OCI-LY7 (cell line): Measurements from ENCODE around the gene STXBP6.

Source experiments
- CTCF ChIP-seq: fragments of 200-600 bp; sonication (generic); conservative IDR thresholded peaks from 2 replicates; pipeline ENCODE4 v1.5.1; 2014; ENCODE audit warnings: mild to moderate bottlenecking, antibody characterized with exemption, low read length, moderate library complexity, mixed read lengths
- EZH2phosphoT487 ChIP-seq: fragments of 200-600 bp; sonication (generic); IDR thresholded peaks from 2 replicates; pipeline ENCODE4 v1.6.1; 2018; ENCODE audit warnings: low read depth, borderline replicate concordance, mild to moderate bottlenecking, mixed run types, antibody characterized with exemption, low read length, moderate library complexity, mixed read lengths

DNA sequence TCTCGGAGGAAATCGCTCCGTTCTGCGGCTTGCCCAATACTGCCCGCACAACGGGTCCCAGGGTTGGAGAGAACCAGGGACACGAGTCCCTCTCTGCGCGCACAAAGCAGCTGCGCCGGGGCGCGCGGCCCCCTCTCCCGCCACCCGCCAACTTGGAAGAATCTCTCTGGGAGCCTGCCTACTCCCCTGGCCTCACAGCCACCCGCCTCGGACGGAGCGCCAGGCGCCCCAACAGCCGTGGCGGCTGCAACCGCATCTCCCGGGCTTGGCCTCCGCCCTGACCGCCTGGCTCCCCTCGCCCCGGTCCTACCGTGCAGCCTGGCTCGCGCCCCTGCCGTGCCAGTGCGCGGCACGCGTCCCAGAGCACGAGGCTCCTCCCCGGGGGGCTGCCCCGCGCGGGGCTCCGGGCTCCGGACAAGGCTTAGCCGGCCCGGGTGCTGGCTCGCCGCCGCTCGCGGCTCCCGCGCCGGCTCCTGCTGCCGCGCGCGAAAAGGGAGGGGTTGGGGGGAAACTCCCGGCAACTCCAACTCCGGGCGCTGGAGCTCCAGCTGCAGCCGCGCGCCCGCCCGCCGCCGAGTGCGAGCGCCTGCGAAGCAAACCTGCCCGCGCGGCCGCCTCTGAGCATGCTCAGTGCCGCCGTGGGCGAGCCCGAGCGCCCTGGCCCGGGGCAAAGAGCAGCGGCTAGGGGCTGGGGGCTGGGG lies at the start of gene STXBP6:
- TF ChIP-seq CTCF (no peak), EZH2phosphoT487 (no peak)
